H1 (cell line): ENCODE measurements around the gene GALP. TPM values are rescaled to one million over a fixed set of nuclear protein-coding genes. Genes with fewer than 3 reads are reported as not detected.

ENCODE experiments used
- CTCF ChIA-PET: fragments of 300-600 bp; sonication (Branson Sonifier 250); formaldehyde crosslinking; loops from one replicate; lab custom pipeline; 2021; ENCODE audit not compliant: partially characterized antibody; lab: Charles Lee
- POLR2A ChIA-PET: fragments of 300-600 bp; sonication (Branson Sonifier 250); formaldehyde crosslinking; loops from one replicate; lab custom pipeline; 2021; ENCODE audit warnings: inconsistent platforms; ENCODE audit not compliant: partially characterized antibody; lab: Charles Lee
- DNase-seq, 2 experiments: peaks; one replicate each; pipeline versions ENCODE4 v3.0.0 to v3.0.0-alpha.2; 2010 to 2022; ENCODE audit warnings: low spot score in 2 of 2, low read depth in 1 of 2, mixed read lengths in 1 of 2
- FAIRE-seq: peaks from 2 replicates; lab custom pipeline; 2011; peaks lifted over from hg19 to GRCh38; lab: Jason Lieb, UNC
- H2AFZ ChIP-seq: 2 replicates; pipeline ENCODE4 v1.8.1; 2012; ENCODE audit warnings: low read length, inconsistent platforms
- H2AK5ac ChIP-seq: 2 replicates; pipeline ENCODE4 v1.6.1; 2013; ENCODE audit warnings: low read depth, low read length
- H2BK120ac ChIP-seq: replicated peaks from 2 replicates; pipeline ENCODE3; 2013; ENCODE audit warnings: low read depth, low read length, inconsistent platforms
- H2BK12ac ChIP-seq: 2 replicates; pipeline ENCODE4 v1.6.1; 2013; ENCODE audit warnings: low read depth, low read length
- H2BK15ac ChIP-seq: 2 replicates; pipeline ENCODE4 v1.6.1; 2013; ENCODE audit warnings: low read length
- H2BK20ac ChIP-seq: 2 replicates; pipeline ENCODE4 v1.6.1; 2013; ENCODE audit warnings: low read length
- H2BK5ac ChIP-seq: 2 replicates; pipeline ENCODE4 v1.6.1; 2013; ENCODE audit warnings: low read depth, low read length
- H3K14ac ChIP-seq: 2 replicates; pipeline ENCODE4 v1.6.1; 2013; ENCODE audit warnings: inconsistent platforms; ENCODE audit not compliant: insufficient read length
- H3K18ac ChIP-seq: 2 replicates; pipeline ENCODE4 v1.6.1; 2013; ENCODE audit warnings: low read length; ENCODE audit errors: extremely low read depth
- H3K23ac ChIP-seq: 2 replicates; pipeline ENCODE4 v1.6.1; 2013; ENCODE audit warnings: inconsistent platforms; ENCODE audit not compliant: insufficient read length
- H3K23me2 ChIP-seq: 2 replicates; pipeline ENCODE4 v1.6.1; 2013; ENCODE audit warnings: low read depth, low read length
- H3K27ac ChIP-seq: 2 replicates; pipeline ENCODE4 v1.6.1; 2011; ENCODE audit warnings: low read depth, low read length, inconsistent platforms
- H3K27me3 ChIP-seq, 4 experiments: replicated peaks in 1 of 4; 1 replicate in 1 of 4; 2 replicates in 3 of 4; pipeline versions ENCODE4 v1.6.1 to v1.8.1; 2011 to 2013; ENCODE audit warnings: low read length in 3 of 4, mild to moderate bottlenecking in 3 of 4, inconsistent platforms in 2 of 4, mixed read lengths in 2 of 4, moderate library complexity in 1 of 4; ENCODE audit not compliant: control insufficient read depth in 3 of 4, insufficient read depth in 3 of 4; ENCODE audit errors: extremely low read depth in 1 of 4
- H3K36me3 ChIP-seq, 4 experiments: 2 replicates each; pipeline versions ENCODE4 v1.6.1 to v1.8.1; 2011 to 2013; ENCODE audit warnings: mild to moderate bottlenecking in 4 of 4, low read length in 3 of 4, moderate library complexity in 2 of 4, control low read depth in 1 of 4, inconsistent platforms in 1 of 4; ENCODE audit not compliant: insufficient read depth in 4 of 4, control insufficient read depth in 2 of 4
- H3K4ac ChIP-seq: replicated peaks from 2 replicates; pipeline ENCODE3; 2013; ENCODE audit warnings: low read length, low read depth, mixed read lengths, inconsistent platforms; ENCODE audit not compliant: insufficient read length
- H3K4me1 ChIP-seq, 4 experiments: replicated peaks in 1 of 4; 1 replicate in 1 of 4; 2 replicates in 3 of 4; pipeline versions ENCODE4 v1.6.1 to v1.8.1; 2011 to 2013; ENCODE audit warnings: low read length in 3 of 4, inconsistent platforms in 2 of 4, mixed read lengths in 1 of 4; ENCODE audit not compliant: insufficient read depth in 4 of 4, control insufficient read depth in 3 of 4
- H3K4me2 ChIP-seq, 2 experiments: 2 replicates each; pipeline versions ENCODE4 v1.6.1 to v1.8.1; 2011 to 2013; ENCODE audit warnings: low read depth in 2 of 2, low read length in 2 of 2, control low read depth in 1 of 2, inconsistent platforms in 1 of 2, mild to moderate bottlenecking in 1 of 2; ENCODE audit not compliant: insufficient read depth in 1 of 2
- H3K4me3 ChIP-seq, 4 experiments: fragments of 200-600, 300-600 bp in 1 of 4; sonication (generic), shearing (Covaris generic), sonication (Bioruptor Twin) in 1 of 4; 2 replicates each; pipeline versions ENCODE4 v1.5.1 to v1.8.1; 2011 to 2016; ENCODE audit warnings: low read length in 4 of 4, low read depth in 3 of 4, control low read depth in 2 of 4, inconsistent platforms in 2 of 4, mild to moderate bottlenecking in 2 of 4, mixed read lengths in 1 of 4, moderate library complexity in 1 of 4; ENCODE audit not compliant: insufficient read depth in 2 of 4; ENCODE audit errors: extremely low read depth in 1 of 4
- H3K56ac ChIP-seq: replicated peaks from 2 replicates; pipeline ENCODE3; 2013; ENCODE audit warnings: low read depth, mild to moderate bottlenecking, mixed read lengths, low read length, inconsistent platforms; ENCODE audit not compliant: insufficient read length
- H3K79me1 ChIP-seq: 2 replicates; pipeline ENCODE4 v1.6.1; 2013; ENCODE audit warnings: low read depth, low read length, control low read depth
- H3K79me2 ChIP-seq, 2 experiments: 2 replicates each; pipeline versions ENCODE4 v1.6.1 to v1.8.1; 2012 to 2013; ENCODE audit warnings: low read length in 2 of 2, mild to moderate bottlenecking in 2 of 2, inconsistent platforms in 1 of 2; ENCODE audit not compliant: insufficient read depth in 2 of 2, control insufficient read depth in 1 of 2
- H3K9ac ChIP-seq, 4 experiments: replicated peaks in 1 of 4; 1 replicate in 1 of 4; 2 replicates in 3 of 4; pipeline versions ENCODE4 v1.6.1 to v1.8.1; 2011 to 2013; ENCODE audit warnings: low read depth in 3 of 4, low read length in 3 of 4, control low read depth in 2 of 4, mild to moderate bottlenecking in 2 of 4, moderate library complexity in 2 of 4, inconsistent platforms in 1 of 4; ENCODE audit errors: extremely low read depth in 1 of 4
- H3K9me3 ChIP-seq, 2 experiments: 2 replicates each; pipeline versions ENCODE4 v1.6.1 to v1.8.1; 2012 to 2013; ENCODE audit warnings: mild to moderate bottlenecking in 2 of 2, moderate library complexity in 2 of 2, control low read depth in 1 of 2, inconsistent platforms in 1 of 2, low read depth in 1 of 2, low read length in 1 of 2, mixed read lengths in 1 of 2; ENCODE audit not compliant: insufficient read depth in 2 of 2
- H4K20me1 ChIP-seq, 2 experiments: replicated peaks in 1 of 2; 2 replicates each; pipeline versions ENCODE3 to v1.8.1; 2011 to 2013; ENCODE audit warnings: inconsistent platforms in 2 of 2, low read length in 2 of 2, mild to moderate bottlenecking in 1 of 2; ENCODE audit not compliant: insufficient read depth in 2 of 2, control insufficient read depth in 1 of 2
- H4K5ac ChIP-seq: 2 replicates; pipeline ENCODE4 v1.6.1; 2013; ENCODE audit warnings: low read length, low read depth, mixed read lengths, inconsistent platforms; ENCODE audit not compliant: insufficient read length
- H4K8ac ChIP-seq: 2 replicates; pipeline ENCODE4 v1.8.0; 2013; ENCODE audit warnings: mild to moderate bottlenecking, moderate library complexity, low read length, inconsistent platforms; ENCODE audit not compliant: insufficient read depth; ENCODE audit errors: extremely low read depth
- H4K91ac ChIP-seq: replicated peaks from 2 replicates; pipeline ENCODE3; 2013; ENCODE audit warnings: low read length, mixed read lengths, inconsistent platforms; ENCODE audit not compliant: insufficient read length
- HDAC2 ChIP-seq, 2 experiments: fragments of 300-600 bp in 1 of 2; sonication (generic) in 1 of 2; IDR thresholded peaks; 2 replicates each; pipeline ENCODE4 v1.6.1; 2011 to 2012; ENCODE audit warnings: low read depth in 2 of 2, low read length in 2 of 2, mild to moderate bottlenecking in 2 of 2, moderate library complexity in 2 of 2, borderline replicate concordance in 1 of 2, inconsistent platforms in 1 of 2
- TCF12 ChIP-seq: IDR thresholded peaks from 2 replicates; pipeline ENCODE4 v1.6.1; 2011; ENCODE audit warnings: low read depth, mild to moderate bottlenecking, low read length
- WGBS, 2 experiments: shearing (Covaris generic) in 1 of 2; methylation state at CpG; one replicate each; pipeline versions ENCODE4 v1.1.6 to v1.1.7; 2013 to 2015; ENCODE audit warnings: low lambda C conversion rate in 2 of 2, mixed read lengths in 2 of 2, inconsistent platforms in 1 of 2, low coverage in 1 of 2, missing lambda C conversion rate in 1 of 2; ENCODE audit not compliant: insufficient replicate concordance in 2 of 2, insufficient coverage in 1 of 2, insufficient read length in 1 of 2; ENCODE audit errors: extremely low coverage in 1 of 2, missing lambda C conversion rate in 1 of 2; 5-methylcytosine and 5-hydroxymethylcytosine counted together
- polyA plus RNA-seq, 7 experiments: library from polyadenylated mRNA; depleted of rRNA in 3 of 7; stranded (reverse) in 5 of 7; unstranded in 2 of 7; fragments of >200 nt in 5 of 7; fragments of 200-250 nt in 2 of 7; gene quantifications; 1 replicate in 5 of 7; 2 replicates in 1 of 7; 4 replicates in 1 of 7; pipeline versions ENCODE4 v1.2.1 to v1.2.3, GENCODE V29; 2011 to 2013; ENCODE audit warnings: missing spikeins in 2 of 7, mixed read lengths in 2 of 7
- total RNA-seq: library from RNA; stranded (reverse); fragmentation: NEBNext Ultra II Directional; extraction: Animal tissue kit (Norgen Biotek cat#: 25700); gene quantifications from 2 replicates; pipeline ENCODE4 v1.2.1, GENCODE V29; 2021

Gene GALP
- total and polyA plus RNA-seq, 2 of the 8 experiments (the other 6 are each of a cell fraction or from before 2014, with no cell fraction given), result 0.14 TPM; not detected in 1

DNA sequence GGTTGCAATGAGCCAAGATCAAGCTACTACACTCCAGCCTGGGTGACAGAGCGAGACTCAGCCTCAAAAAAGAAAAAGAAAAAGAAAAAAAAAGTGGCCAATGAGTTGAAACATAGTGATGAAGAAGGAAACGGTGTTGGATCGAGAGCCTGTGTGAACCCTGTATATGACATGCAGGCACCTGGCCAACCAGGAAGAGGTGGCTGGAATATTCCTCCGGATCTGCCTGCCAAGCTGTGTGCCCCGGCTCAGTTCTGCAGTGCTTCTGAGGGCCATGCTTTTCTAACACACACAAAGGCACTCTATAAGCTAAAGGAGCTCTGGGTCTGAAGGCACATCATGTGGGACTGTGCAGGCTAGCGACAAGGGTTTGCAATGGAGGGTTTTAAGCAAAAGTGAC, 38.4 kb upstream of the GALP start:
- ChIA-PET POLR2A (interaction anchor here (1.1 to 3.0 kb wide), 4 partner anchors 9 to 56 kb away, joined by 3 to 8 read pairs (median 5); no protein-coding TSS in a partner anchor), CTCF (interaction anchor here (1.1 to 7.1 kb wide), 9 partner anchors 13 to 60 kb away, joined by 3 to 35 read pairs (median 4); no protein-coding TSS in a partner anchor)
- Histone ChIP-seq H3K23me2 (peaks cover 10% of the 10 kb centered on the region), H3K14ac (no peak overlapping the region), H3K79me1 (peaks cover under 1% of the 10 kb centered on the region; the same call in 1 of the 2 replicates), H2BK5ac (peak overlapping the region; percentile 44; the same call in 1 of the 2 replicates), H2AK5ac (0 out of 2 replicates have a peak overlapping the region, but pooled peaks have one; percentile 39), H4K91ac (peak overlapping the region; percentile 25), H2AFZ (no peak overlapping the region), H3K27me3 (no peaks in the 10 kb centered on the region), H4K8ac (no peak overlapping the region), H3K9me3 (no peaks in the 10 kb centered on the region), H3K79me2 (peaks cover 0 to 8% of the 10 kb centered on the region in 2 experiments; a peak in 2 of 4 replicates), H3K9ac (no peak overlapping the region; a peak in 1 of 7 replicates), H3K4me1 (peaks cover 7 to 20% (median 9%) of the 10 kb centered on the region in 4 experiments), H3K4ac (peak overlapping the region; percentile 40), H3K4me3 (no peak overlapping the region), H3K56ac (no peak overlapping the region), H3K4me2 (peak overlapping the region in 1 of 2 experiments; percentile 1; a peak in 3 of 4 replicates), H3K27ac (no peak overlapping the region), H3K23ac (no peak overlapping the region), H3K36me3 (no peaks in the 10 kb centered on the region), H2BK12ac (peak overlapping the region; percentile 68; the same call in 1 of the 2 replicates), H4K20me1 (no peaks in the 10 kb centered on the region), H2BK120ac (no peak overlapping the region), H3K18ac (no peak overlapping the region; the same call in 1 of the 2 replicates), H4K5ac (no peak overlapping the region), H2BK20ac (peak overlapping the region; percentile 97; the same call in 1 of the 2 replicates), H2BK15ac (no peak overlapping the region)
- DNase-seq (no peak), FAIRE-seq (no peak)
- WGBS, 2 experiments, result 89% methylated on average over 6 of the region's 6 CpGs; no CpG with 5 or more reads in 1 of the 2 experiments
- no peak for TF ChIP-seq TCF12
- no peak for TF ChIP-seq HDAC2 (IDR thresholded peaks at IDR 0.05; ENCODE audit: borderline replicate concordance in 1 of 2, low read depth in 2 of 2, low read length in 2 of 2)
